ENCODE measurements around the gene MEIS1. TPM values are rescaled to one million over a fixed set of nuclear protein-coding genes. Genes with fewer than 3 reads are reported as not detected.

The MEIS1 gene
- total and polyA plus RNA-seq, 2 of the 8 experiments (the other 6 are each of a cell fraction or from before 2014, with no cell fraction given), result 0.17 to 1.2 TPM

DNA sequence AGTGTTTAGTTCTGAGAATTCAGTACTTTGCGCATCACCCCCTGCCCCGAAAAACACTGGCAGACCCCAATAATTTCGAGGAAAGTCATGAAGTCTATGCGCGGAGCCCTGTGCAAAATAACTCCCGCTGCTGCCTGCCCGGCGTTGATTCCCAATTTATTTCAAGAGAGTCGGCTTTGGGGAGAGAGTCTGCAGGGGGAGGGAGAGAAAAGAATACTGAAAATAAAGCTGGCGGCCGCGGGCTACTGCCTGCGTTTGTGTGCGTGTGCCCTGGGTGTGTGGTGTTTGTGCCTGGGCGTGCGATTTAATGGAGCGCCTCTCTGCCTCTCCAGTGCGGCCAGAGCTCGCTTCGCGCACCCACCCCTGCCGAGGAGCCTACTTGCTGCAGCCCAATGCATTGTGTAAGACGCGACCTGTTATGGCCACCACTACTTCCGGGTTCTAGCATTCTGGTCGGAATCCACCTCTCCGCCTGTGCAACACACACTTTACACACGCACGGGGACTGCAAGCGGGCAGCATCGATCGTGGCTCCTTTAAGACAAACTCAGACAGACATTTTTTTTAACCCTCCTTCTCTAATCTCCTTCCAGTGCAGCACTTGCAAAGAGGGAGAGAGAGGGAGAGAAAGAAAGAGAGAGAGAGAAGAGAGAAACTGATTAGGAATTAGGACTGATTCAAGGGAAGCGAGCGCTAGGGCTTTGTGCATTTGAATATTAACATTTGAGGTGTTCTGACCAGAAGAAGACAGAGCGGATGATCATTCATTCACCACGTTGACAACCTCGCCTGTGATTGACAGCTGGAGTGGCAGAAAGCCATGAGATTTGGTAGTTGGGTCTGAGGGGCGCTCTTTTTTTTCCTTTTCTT lies at the start of gene MEIS1 (continued):
- TF ChIP-seq, protein P1, sequence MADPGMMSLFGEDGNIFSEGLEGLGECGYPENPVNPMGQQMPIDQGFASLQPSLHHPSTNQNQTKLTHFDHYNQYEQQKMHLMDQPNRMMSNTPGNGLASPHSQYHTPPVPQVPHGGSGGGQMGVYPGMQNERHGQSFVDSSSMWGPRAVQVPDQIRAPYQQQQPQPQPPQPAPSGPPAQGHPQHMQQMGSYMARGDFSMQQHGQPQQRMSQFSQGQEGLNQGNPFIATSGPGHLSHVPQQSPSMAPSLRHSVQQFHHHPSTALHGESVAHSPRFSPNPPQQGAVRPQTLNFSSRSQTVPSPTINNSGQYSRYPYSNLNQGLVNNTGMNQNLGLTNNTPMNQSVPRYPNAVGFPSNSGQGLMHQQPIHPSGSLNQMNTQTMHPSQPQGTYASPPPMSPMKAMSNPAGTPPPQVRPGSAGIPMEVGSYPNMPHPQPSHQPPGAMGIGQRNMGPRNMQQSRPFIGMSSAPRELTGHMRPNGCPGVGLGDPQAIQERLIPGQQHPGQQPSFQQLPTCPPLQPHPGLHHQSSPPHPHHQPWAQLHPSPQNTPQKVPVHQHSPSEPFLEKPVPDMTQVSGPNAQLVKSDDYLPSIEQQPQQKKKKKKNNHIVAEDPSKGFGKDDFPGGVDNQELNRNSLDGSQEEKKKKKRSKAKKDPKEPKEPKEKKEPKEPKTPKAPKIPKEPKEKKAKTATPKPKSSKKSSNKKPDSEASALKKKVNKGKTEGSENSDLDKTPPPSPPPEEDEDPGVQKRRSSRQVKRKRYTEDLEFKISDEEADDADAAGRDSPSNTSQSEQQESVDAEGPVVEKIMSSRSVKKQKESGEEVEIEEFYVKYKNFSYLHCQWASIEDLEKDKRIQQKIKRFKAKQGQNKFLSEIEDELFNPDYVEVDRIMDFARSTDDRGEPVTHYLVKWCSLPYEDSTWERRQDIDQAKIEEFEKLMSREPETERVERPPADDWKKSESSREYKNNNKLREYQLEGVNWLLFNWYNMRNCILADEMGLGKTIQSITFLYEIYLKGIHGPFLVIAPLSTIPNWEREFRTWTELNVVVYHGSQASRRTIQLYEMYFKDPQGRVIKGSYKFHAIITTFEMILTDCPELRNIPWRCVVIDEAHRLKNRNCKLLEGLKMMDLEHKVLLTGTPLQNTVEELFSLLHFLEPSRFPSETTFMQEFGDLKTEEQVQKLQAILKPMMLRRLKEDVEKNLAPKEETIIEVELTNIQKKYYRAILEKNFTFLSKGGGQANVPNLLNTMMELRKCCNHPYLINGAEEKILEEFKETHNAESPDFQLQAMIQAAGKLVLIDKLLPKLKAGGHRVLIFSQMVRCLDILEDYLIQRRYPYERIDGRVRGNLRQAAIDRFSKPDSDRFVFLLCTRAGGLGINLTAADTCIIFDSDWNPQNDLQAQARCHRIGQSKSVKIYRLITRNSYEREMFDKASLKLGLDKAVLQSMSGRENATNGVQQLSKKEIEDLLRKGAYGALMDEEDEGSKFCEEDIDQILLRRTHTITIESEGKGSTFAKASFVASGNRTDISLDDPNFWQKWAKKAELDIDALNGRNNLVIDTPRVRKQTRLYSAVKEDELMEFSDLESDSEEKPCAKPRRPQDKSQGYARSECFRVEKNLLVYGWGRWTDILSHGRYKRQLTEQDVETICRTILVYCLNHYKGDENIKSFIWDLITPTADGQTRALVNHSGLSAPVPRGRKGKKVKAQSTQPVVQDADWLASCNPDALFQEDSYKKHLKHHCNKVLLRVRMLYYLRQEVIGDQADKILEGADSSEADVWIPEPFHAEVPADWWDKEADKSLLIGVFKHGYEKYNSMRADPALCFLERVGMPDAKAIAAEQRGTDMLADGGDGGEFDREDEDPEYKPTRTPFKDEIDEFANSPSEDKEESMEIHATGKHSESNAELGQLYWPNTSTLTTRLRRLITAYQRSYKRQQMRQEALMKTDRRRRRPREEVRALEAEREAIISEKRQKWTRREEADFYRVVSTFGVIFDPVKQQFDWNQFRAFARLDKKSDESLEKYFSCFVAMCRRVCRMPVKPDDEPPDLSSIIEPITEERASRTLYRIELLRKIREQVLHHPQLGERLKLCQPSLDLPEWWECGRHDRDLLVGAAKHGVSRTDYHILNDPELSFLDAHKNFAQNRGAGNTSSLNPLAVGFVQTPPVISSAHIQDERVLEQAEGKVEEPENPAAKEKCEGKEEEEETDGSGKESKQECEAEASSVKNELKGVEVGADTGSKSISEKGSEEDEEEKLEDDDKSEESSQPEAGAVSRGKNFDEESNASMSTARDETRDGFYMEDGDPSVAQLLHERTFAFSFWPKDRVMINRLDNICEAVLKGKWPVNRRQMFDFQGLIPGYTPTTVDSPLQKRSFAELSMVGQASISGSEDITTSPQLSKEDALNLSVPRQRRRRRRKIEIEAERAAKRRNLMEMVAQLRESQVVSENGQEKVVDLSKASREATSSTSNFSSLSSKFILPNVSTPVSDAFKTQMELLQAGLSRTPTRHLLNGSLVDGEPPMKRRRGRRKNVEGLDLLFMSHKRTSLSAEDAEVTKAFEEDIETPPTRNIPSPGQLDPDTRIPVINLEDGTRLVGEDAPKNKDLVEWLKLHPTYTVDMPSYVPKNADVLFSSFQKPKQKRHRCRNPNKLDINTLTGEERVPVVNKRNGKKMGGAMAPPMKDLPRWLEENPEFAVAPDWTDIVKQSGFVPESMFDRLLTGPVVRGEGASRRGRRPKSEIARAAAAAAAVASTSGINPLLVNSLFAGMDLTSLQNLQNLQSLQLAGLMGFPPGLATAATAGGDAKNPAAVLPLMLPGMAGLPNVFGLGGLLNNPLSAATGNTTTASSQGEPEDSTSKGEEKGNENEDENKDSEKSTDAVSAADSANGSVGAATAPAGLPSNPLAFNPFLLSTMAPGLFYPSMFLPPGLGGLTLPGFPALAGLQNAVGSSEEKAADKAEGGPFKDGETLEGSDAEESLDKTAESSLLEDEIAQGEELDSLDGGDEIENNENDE (IDR thresholded peaks at IDR 0.05; ENCODE audit: insufficient replicate concordance, low read length), result no peak
- TF ChIP-seq BRCA1 (IDR thresholded peaks at IDR 0.05; ENCODE audit: low read depth, low read length), result no peak
- TF ChIP-seq, protein P2, sequence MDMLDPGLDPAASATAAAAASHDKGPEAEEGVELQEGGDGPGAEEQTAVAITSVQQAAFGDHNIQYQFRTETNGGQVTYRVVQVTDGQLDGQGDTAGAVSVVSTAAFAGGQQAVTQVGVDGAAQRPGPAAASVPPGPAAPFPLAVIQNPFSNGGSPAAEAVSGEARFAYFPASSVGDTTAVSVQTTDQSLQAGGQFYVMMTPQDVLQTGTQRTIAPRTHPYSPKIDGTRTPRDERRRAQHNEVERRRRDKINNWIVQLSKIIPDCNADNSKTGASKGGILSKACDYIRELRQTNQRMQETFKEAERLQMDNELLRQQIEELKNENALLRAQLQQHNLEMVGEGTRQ (IDR thresholded peaks at IDR 0.05; ENCODE audit: low read length), result no peak
- TF ChIP-seq JUND (IDR thresholded peaks at IDR 0.05; ENCODE audit: low read length), result peak; percentile 69
- peak; percentile 55 to 60; a peak in 1 of 4 replicates for TF ChIP-seq HDAC2 (IDR thresholded peaks at IDR 0.05; ENCODE audit: borderline replicate concordance in 1 of 2, low read depth in 2 of 2, low read length in 2 of 2)
- no peak for TF ChIP-seq SP2 (IDR thresholded peaks at IDR 0.05; ENCODE audit: low read length)
- TF ChIP-seq TAF1 (IDR thresholded peaks at IDR 0.05; ENCODE audit: low read depth, low read length), result peak; percentile 42; the same call in 1 of the 2 replicates

All from H1 (cell line).